ENCODE measurements around the gene ZNF223.

Gene ZNF223

DNA sequence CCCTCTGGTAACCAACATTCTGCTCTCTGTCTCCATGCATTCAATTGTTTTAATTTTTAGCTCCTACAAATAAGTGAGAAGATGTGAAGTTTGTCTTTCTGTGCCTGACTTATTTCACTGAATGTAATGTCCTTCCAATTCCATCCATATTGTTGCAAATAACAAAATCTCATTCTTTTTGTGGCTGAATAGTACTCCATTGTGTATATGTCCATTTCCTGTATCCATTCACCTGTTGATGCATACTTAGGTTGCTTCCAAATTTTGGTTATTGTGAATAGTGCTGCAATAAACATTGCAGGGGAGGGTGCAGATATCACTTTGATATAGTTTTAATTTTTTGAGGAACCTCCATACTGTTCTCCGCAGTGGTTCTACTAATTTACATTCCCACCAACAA, 17.6 kb downstream of the ZNF223 start:
- Histone ChIP-seq H3K14ac (ENCODE audit: low read length in 2 of 2) (no peak overlapping the region), H3K4me1 (ENCODE audit: control insufficient read depth, insufficient read depth, low read depth, low read length) (peaks cover 3% of the 10 kb centered on the region)

DNA sequence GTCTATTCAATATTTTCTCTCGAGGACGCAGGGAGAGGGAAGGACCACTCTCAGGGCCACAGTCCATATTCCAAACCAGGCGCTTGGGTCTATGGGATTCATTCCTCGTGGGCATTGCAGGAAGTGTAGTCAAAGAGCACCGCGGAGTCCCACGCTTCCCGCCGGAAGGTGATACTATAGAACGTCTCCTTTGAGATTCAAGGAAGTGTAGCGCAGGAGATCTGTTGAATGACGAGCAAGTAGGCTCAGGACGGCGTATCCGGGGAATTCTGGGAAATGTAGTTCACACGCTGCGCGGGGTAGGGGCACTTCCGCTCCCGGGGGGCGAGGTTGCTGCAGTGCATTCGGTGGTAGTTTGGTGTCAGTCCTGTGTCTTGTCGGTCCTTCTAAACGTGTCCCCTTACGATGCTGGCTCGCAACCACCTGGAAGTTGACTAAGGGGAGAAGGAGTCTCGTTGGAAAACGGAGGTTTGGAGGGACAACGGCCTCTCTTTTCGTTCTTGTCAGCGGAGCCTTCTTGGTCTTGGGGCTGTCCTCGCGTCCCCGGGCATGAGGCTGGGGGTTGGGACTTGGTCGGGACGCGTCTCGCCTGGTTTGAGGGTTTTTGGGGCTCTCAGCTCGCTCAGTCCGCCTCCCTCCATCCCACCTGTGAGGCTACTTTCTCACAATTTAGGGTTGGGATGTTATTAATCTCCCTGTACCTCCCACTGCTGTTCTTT, 20.1 kb downstream of the ZNF223 start, which contains the start of gene ZNF284:
Gene ZNF284, plus strand, starts transcription at position 336 of the 719 bp plus-strand sequence. CDS start 4,231 bp downstream, outside the sequence.
- Histone ChIP-seq H3K14ac (ENCODE audit: low read length in 2 of 2) (peak within 1 kb of the TSS in 1 of 2 experiments; percentile 5), H3K18ac (ENCODE audit: low read depth in 1 of 2, low read length in 2 of 2) (peak within 1 kb of the TSS; percentile 61 to 67), H2BK12ac (ENCODE audit: low read length in 2 of 2) (no peak within 1 kb of the TSS), H3K4me2 (ENCODE audit: low read length, poor library complexity, severe bottlenecking) (peak within 1 kb of the TSS; percentile 77), H3K4me3 (ENCODE audit: insufficient read depth in 1 of 2, low read depth in 1 of 2, low read length in 2 of 2) (peak within 1 kb of the TSS; percentile 69 to 99), H3K27ac (ENCODE audit: low read length, poor library complexity, severe bottlenecking) (no peak within 1 kb of the TSS), H3K23ac (ENCODE audit: low read length in 2 of 2) (no peak within 1 kb of the TSS), H3K27me3 (ENCODE audit: control insufficient read depth in 1 of 2, insufficient read depth in 1 of 2, low read length in 2 of 2) (no peaks in the 10 kb centered on the region), H3K9me3 (ENCODE audit: control insufficient read depth, low read length) (peaks cover 17% of the 10 kb centered on the region), H2AFZ (ENCODE audit: low read depth, low read length) (peak within 1 kb of the TSS; percentile 72), H4K8ac (ENCODE audit: low read length) (peak within 1 kb of the TSS; percentile 92), H3K4me1 (ENCODE audit: control insufficient read depth, insufficient read depth, low read depth, low read length) (peaks cover 3% of the 10 kb centered on the region), H3K79me1 (replicated peaks; ENCODE audit: low read length, poor library complexity, severe bottlenecking) (peaks cover 16% of the 10 kb centered on the region), H3K9ac (ENCODE audit: low read length) (peak within 1 kb of the TSS; percentile 88), H4K91ac (ENCODE audit: low read length) (no peak within 1 kb of the TSS), H3K36me3 (ENCODE audit: control insufficient read depth in 1 of 2, insufficient read depth in 2 of 2, low read depth in 1 of 2, low read length in 2 of 2) (peaks cover 4 to 14% of the 10 kb centered on the region in 2 experiments), H3K4ac (ENCODE audit: low read depth in 1 of 2, low read length in 2 of 2) (peak within 1 kb of the TSS; percentile 3 to 28), H2BK5ac (ENCODE audit: low read depth, low read length, poor library complexity, severe bottlenecking) (no peak within 1 kb of the TSS), H2BK120ac (ENCODE audit: low read depth, low read length) (no peak within 1 kb of the TSS), H2BK15ac (ENCODE audit: low read depth, poor library complexity, severe bottlenecking) (peak within 1 kb of the TSS; percentile 41), H2AK5ac (ENCODE audit: low read length, severe bottlenecking) (no peak within 1 kb of the TSS)
- 2% methylated on average over 33 of the region's 40 CpGs for WGBS
- DNase-seq = peak; percentile 94

More for the DNA sequence above, 17.6 kb downstream of the ZNF223 start:
- no peak for DNase-seq
- H3K4me2 ChIP-seq (ENCODE audit: low read length, poor library complexity, severe bottlenecking) = no peak overlapping the region
- H3K79me1 ChIP-seq (replicated peaks; ENCODE audit: low read length, poor library complexity, severe bottlenecking) = peaks cover 9% of the 10 kb centered on the region
- no peak overlapping the region for H3K4me3 ChIP-seq (ENCODE audit: insufficient read depth in 1 of 2, low read depth in 1 of 2, low read length in 2 of 2)
- H3K18ac ChIP-seq (ENCODE audit: low read depth in 1 of 2, low read length in 2 of 2) = no peak overlapping the region
- H4K91ac ChIP-seq (ENCODE audit: low read length) = no peak overlapping the region
- H2BK5ac ChIP-seq (ENCODE audit: low read depth, low read length, poor library complexity, severe bottlenecking) = no peak overlapping the region
- no peak overlapping the region for H2AFZ ChIP-seq (ENCODE audit: low read depth, low read length)
- H3K27me3 ChIP-seq (ENCODE audit: control insufficient read depth in 1 of 2, insufficient read depth in 1 of 2, low read length in 2 of 2) = no peaks in the 10 kb centered on the region
- no peak overlapping the region for H3K9ac ChIP-seq (ENCODE audit: low read length)
- H2AK5ac ChIP-seq (ENCODE audit: low read length, severe bottlenecking) = no peak overlapping the region
- peaks cover 18 to 36% of the 10 kb centered on the region in 2 experiments for H3K36me3 ChIP-seq (ENCODE audit: control insufficient read depth in 1 of 2, insufficient read depth in 2 of 2, low read depth in 1 of 2, low read length in 2 of 2)
- no peak overlapping the region for H4K8ac ChIP-seq (ENCODE audit: low read length)
- no peak overlapping the region for H3K27ac ChIP-seq (ENCODE audit: low read length, poor library complexity, severe bottlenecking)
- no peak overlapping the region for H3K4ac ChIP-seq (ENCODE audit: low read depth in 1 of 2, low read length in 2 of 2)
- H3K23ac ChIP-seq (ENCODE audit: low read length in 2 of 2) = no peak overlapping the region
- peaks cover 42% of the 10 kb centered on the region for H3K9me3 ChIP-seq (ENCODE audit: control insufficient read depth, low read length)
- no CpG with 5 or more reads among the region's 1 CpG for WGBS
- no peak overlapping the region for H2BK12ac ChIP-seq (ENCODE audit: low read length in 2 of 2)
- H2BK15ac ChIP-seq (ENCODE audit: low read depth, poor library complexity, severe bottlenecking) = no peak overlapping the region
- no peak overlapping the region for H2BK120ac ChIP-seq (ENCODE audit: low read depth, low read length)

DNA sequence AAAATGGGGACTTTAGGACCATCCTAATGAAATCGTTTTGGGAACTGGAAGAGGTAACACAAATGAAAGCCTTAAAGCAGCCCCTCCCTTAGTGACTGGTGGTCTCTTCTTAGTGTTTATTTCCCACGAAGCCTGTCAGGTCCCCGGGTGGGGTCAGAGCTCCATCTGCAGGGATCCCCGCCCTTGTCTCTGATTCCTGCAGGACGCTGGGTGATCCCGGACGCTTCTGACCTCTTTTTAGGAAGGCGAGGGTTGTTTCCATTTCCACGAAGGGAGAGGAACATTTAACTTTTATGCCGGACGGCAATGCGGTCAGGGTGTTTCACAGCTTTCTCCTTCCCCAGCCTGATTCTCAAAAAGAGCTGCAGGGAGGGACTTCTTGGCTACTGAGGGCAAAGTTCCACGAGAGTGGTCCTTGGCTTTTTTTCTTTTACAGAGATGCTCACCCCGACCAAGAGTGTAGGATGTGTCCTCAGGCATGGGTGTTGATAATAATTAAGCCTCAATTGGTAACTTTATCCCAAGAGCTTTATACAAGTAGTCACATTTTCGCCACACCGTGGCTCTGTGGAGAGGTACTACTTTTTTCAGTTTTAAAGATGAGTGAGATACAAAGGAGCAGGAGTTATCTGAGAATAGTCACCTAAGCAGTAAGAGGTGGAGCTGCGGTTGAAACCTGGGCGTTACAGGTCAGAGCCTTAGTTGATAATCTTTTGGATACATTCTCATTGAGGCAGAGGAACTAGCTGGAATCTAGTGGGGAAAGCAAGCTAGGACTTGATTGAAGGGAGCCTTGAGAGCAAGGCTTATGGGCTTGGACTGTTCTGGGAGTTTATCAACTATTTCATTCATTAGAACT, 20.9 kb downstream of the ZNF223 start:
- Histone ChIP-seq H4K8ac (ENCODE audit: low read length) (no peak overlapping the region), H3K4me3 (ENCODE audit: insufficient read depth in 1 of 2, low read depth in 1 of 2, low read length in 2 of 2) (peak overlapping the region; percentile 69 to 99), H2BK5ac (ENCODE audit: low read depth, low read length, poor library complexity, severe bottlenecking) (no peak overlapping the region), H3K4me1 (ENCODE audit: control insufficient read depth, insufficient read depth, low read depth, low read length) (peaks cover 3% of the 10 kb centered on the region), H2BK12ac (ENCODE audit: low read length in 2 of 2) (no peak overlapping the region), H2BK15ac (ENCODE audit: low read depth, poor library complexity, severe bottlenecking) (no peak overlapping the region), H3K18ac (ENCODE audit: low read depth in 1 of 2, low read length in 2 of 2) (peak overlapping the region in 1 of 2 experiments; percentile 44), H2AFZ (ENCODE audit: low read depth, low read length) (no peak overlapping the region), H2AK5ac (ENCODE audit: low read length, severe bottlenecking) (no peak overlapping the region), H4K91ac (ENCODE audit: low read length) (no peak overlapping the region), H3K27me3 (ENCODE audit: control insufficient read depth in 1 of 2, insufficient read depth in 1 of 2, low read length in 2 of 2) (no peaks in the 10 kb centered on the region), H3K23ac (ENCODE audit: low read length in 2 of 2) (no peak overlapping the region), H3K14ac (ENCODE audit: low read length in 2 of 2) (no peak overlapping the region), H3K9ac (ENCODE audit: low read length) (peak overlapping the region; percentile 88), H3K27ac (ENCODE audit: low read length, poor library complexity, severe bottlenecking) (no peak overlapping the region), H2BK120ac (ENCODE audit: low read depth, low read length) (no peak overlapping the region), H3K9me3 (ENCODE audit: control insufficient read depth, low read length) (peaks cover 9% of the 10 kb centered on the region), H3K4me2 (ENCODE audit: low read length, poor library complexity, severe bottlenecking) (peak overlapping the region; percentile 64), H3K36me3 (ENCODE audit: control insufficient read depth in 1 of 2, insufficient read depth in 2 of 2, low read depth in 1 of 2, low read length in 2 of 2) (peaks cover 0 to 14% of the 10 kb centered on the region in 2 experiments), H3K4ac (ENCODE audit: low read depth in 1 of 2, low read length in 2 of 2) (no peak overlapping the region), H3K79me1 (replicated peaks; ENCODE audit: low read length, poor library complexity, severe bottlenecking) (peaks cover 19% of the 10 kb centered on the region)
- DNase-seq = peak; percentile 16
- WGBS = 33% methylated on average over 18 of the region's 18 CpGs

DNA sequence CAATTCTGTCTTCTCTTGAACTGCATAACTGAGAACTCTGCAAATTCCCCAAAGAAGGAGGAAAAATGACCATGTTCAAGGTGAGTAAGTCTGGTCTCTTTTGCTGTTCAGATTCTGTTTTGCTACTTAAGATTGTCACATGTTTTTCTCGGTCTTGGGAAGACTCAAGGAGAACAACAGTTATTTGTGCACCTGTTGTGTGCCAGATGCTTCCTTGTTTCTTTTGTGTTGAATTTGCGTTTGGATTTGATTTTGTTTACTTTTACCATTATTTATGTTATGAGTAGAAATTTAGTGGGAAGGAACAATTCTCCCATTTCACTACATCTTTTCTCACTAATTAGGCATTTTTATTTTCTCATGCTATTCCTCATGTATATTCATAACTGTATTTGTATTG, 24.5 kb downstream of the ZNF223 start:
- Histone ChIP-seq H3K27me3 (ENCODE audit: control insufficient read depth in 1 of 2, insufficient read depth in 1 of 2, low read length in 2 of 2) (no peaks in the 10 kb centered on the region), H3K9me3 (ENCODE audit: control insufficient read depth, low read length) (no peaks in the 10 kb centered on the region), H3K36me3 (ENCODE audit: control insufficient read depth in 1 of 2, insufficient read depth in 2 of 2, low read depth in 1 of 2, low read length in 2 of 2) (peaks cover 13 to 33% of the 10 kb centered on the region in 2 experiments), H3K4ac (ENCODE audit: low read depth in 1 of 2, low read length in 2 of 2) (no peak overlapping the region), H3K14ac (ENCODE audit: low read length in 2 of 2) (no peak overlapping the region), H3K9ac (ENCODE audit: low read length) (no peak overlapping the region), H2AK5ac (ENCODE audit: low read length, severe bottlenecking) (no peak overlapping the region), H4K91ac (ENCODE audit: low read length) (no peak overlapping the region), H3K4me3 (ENCODE audit: insufficient read depth in 1 of 2, low read depth in 1 of 2, low read length in 2 of 2) (no peak overlapping the region), H3K18ac (ENCODE audit: low read depth in 1 of 2, low read length in 2 of 2) (no peak overlapping the region), H4K8ac (ENCODE audit: low read length) (no peak overlapping the region), H3K4me2 (ENCODE audit: low read length, poor library complexity, severe bottlenecking) (no peak overlapping the region), H2BK5ac (ENCODE audit: low read depth, low read length, poor library complexity, severe bottlenecking) (no peak overlapping the region), H3K4me1 (ENCODE audit: control insufficient read depth, insufficient read depth, low read depth, low read length) (peaks cover 3% of the 10 kb centered on the region), H2AFZ (ENCODE audit: low read depth, low read length) (no peak overlapping the region), H3K27ac (ENCODE audit: low read length, poor library complexity, severe bottlenecking) (no peak overlapping the region), H3K79me1 (replicated peaks; ENCODE audit: low read length, poor library complexity, severe bottlenecking) (peaks cover 22% of the 10 kb centered on the region), H3K23ac (ENCODE audit: low read length in 2 of 2) (no peak overlapping the region), H2BK12ac (ENCODE audit: low read length in 2 of 2) (no peak overlapping the region), H2BK15ac (ENCODE audit: low read depth, poor library complexity, severe bottlenecking) (no peak overlapping the region), H2BK120ac (ENCODE audit: low read depth, low read length) (no peak overlapping the region)
- WGBS = 93% methylated on average over 1 of the region's 2 CpGs
- DNase-seq = no peak

Measured in mesenchymal stem cell (in vitro differentiated cells and primary cell).